SK-N-MC (cell line): Measurements from ENCODE around the gene TGFB1.
A peak's percentile ranks its signal among the peaks of the same experiment; 100 is the strongest.

Experiments
- DNase-seq: peaks from one replicate; pipeline ENCODE4 v3.0.0-alpha.2; 2011; ENCODE audit warnings: low read depth, low spot score
- H3K27ac ChIP-seq: fragments of 200-600 bp; sonication (generic); 2 replicates; pipeline ENCODE4 v1.5.1; 2016; ENCODE audit warnings: mixed run types
- H3K36me3 ChIP-seq: fragments of 200-600 bp; sonication (generic); 2 replicates; pipeline ENCODE4 v1.6.1; 2017; ENCODE audit warnings: antibody characterized with exemption, low read length, mixed read lengths; ENCODE audit not compliant: insufficient read depth
- H3K4me3 ChIP-seq: fragments of 200-600 bp; sonication (generic); 2 replicates; pipeline ENCODE4 v1.5.1; 2016
- H3K9ac ChIP-seq: fragments of 200-600 bp; sonication (generic); 2 replicates; pipeline ENCODE4 v1.8.0; 2017; ENCODE audit warnings: mixed run types, mixed read lengths; ENCODE audit not compliant: insufficient read length
- H3K9me3 ChIP-seq: fragments of 200-600 bp; sonication (generic); 2 replicates; pipeline ENCODE4 v1.6.1; 2017; ENCODE audit warnings: low read depth, mild to moderate bottlenecking, antibody characterized with exemption, low read length, moderate library complexity, mixed read lengths
- EZH2 ChIP-seq: fragments of 200-600 bp; sonication (generic); IDR thresholded peaks from one replicate; pipeline ENCODE4 v1.6.1; 2017; ENCODE audit warnings: antibody characterized with exemption
- FOXP2 ChIP-seq: optimal IDR thresholded peaks from 2 replicates; pipeline ENCODE3; 2011; ENCODE audit warnings: mild to moderate bottlenecking, moderate library complexity; ENCODE audit not compliant: insufficient read depth; ENCODE audit errors: extremely low read length, control extremely low read depth
- POLR2AphosphoS5 ChIP-seq: IDR thresholded peaks from 2 replicates; pipeline ENCODE4 v1.6.1; 2012; ENCODE audit warnings: mild to moderate bottlenecking, low read depth, low read length, borderline replicate concordance

Gene TGFB1

DNA sequence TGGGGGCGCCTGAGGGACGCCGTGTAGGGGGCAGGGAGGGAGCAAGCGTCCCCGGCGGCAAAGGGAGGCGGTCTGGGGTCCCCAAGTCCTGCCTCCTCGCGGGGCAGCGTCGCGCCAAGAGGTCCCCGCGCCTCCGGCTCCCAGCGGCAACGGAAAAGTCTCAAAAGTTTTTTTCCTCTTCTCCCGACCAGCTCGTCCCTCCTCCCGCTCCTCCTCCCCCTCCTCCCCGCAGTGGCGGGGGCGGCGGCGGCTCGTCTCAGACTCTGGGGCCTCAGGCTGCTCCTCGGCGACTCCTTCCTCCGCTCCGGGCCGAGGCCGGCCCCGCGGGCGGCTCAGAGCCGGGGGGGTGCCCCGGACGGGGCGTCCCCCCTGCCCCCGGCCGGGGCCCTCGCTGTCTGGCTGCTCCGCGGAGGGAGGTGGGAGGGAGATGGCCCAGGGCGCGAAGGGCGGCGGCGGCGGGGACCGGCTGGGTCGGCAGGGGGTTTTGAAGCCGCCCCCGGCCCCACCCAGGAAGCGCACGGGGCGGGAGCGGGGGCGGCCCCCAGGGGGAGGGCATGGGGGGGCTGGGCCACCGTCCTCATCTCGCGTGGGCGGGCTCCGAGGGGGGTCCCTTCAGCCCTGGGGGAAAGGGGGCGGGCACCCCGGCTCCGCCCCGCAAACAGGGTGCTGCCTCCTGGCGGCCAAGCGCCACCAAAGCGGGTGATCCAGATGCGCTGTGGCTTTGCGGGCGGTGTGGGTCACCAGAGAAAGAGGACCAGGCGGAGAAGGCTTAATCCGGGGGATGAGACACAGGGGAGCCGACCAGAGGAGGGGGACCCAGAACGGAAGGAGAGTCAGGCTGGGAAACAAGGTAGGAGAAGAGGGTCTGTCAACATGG, at the start of gene TGFB1:
TSS of gene TGFB1 (minus strand) at position 457 of the 877 bp plus-strand sequence. CDS start 878 bp downstream, outside the sequence.
- no peak for DNase-seq
- TF ChIP-seq POLR2AphosphoS5 (no peak; the same call in 1 of the 2 replicates), EZH2 (no peak), FOXP2 (no peak)
- peak within 1 kb of the TSS; percentile 92 for H3K4me3 ChIP-seq
- no peaks in the 10 kb centered on the region for H3K36me3 ChIP-seq
- H3K9ac ChIP-seq, result peak within 1 kb of the TSS; percentile 75
- H3K9me3 ChIP-seq, result no peaks in the 10 kb centered on the region
- H3K27ac ChIP-seq, result 0 out of 2 replicates have a peak within 1 kb of the TSS, but pooled peaks have one; percentile 62

DNA sequence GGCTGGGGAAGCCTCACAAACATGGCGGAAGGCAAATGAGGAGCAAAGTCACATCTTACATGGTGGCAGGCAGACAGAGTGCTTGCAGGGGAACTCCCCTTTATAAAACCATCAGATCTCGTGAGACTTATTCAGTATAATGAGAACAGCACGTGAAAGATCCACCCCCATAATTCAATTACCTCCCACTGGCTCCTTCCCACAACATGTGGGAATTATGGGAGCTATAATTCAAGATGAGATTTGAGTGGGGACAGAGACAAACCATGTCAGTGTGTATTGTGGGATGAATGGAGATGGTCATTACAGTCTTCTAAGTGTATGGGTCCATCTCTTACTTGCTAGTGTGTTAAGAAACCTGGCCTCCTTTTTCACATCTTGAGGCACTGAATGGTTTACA, 48.3 kb upstream of the TGFB1 start:
- Histone ChIP-seq H3K9ac (no peak overlapping the region), H3K36me3 (no peaks in the 10 kb centered on the region), H3K27ac (no peak overlapping the region), H3K9me3 (no peaks in the 10 kb centered on the region), H3K4me3 (no peak overlapping the region)
- DNase-seq, result no peak
- no peak for TF ChIP-seq EZH2

DNA sequence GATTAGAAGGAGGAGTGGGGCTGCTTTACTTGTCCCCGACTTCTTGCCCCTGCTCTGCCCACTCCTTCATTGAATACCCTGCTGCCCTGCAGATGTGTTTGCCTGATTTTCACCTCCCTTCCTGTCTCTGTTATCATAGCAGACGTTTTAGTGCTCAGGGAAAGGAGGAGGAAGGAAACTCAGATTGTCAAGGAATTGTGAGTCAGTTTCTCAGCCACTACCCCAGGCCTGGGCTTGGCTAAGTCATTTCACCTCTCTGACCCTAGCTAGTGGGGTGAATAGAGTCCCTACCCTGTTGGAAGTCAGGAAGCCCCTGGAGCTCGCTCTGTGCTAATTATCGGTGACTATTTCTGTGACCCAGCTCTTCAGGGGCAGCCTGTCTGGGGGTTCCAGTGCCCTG, 47.8 kb upstream of the TGFB1 start:
- no peak for DNase-seq
- H3K36me3 ChIP-seq, result no peaks in the 10 kb centered on the region
- no peaks in the 10 kb centered on the region for H3K9me3 ChIP-seq
- H3K9ac ChIP-seq, result no peak overlapping the region
- no peak overlapping the region for H3K4me3 ChIP-seq
- no peak overlapping the region for H3K27ac ChIP-seq
- no peak for TF ChIP-seq POLR2AphosphoS5
- no peak for TF ChIP-seq EZH2

DNA sequence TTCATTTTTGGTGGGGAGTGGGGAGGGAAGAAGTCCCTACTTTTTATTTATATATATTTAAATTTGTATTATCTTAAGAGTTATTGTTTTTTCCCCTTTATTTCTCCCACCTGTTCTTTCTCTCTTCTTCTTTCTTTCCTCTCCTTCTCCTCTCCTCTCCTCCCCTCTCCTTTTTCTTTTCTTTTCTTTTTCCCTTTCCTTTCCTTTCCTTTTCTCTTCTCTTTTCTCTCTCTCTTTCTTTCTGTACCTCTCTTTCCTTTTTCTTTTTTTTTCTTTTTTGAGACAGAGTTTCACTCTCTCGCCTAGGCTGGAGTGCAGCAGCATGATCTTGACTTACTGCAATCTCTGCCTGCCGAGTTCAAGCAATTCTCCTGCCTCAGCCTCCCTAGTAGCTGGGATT, 45.8 kb upstream of the TGFB1 start:
- H3K36me3 ChIP-seq, result no peaks in the 10 kb centered on the region
- TF ChIP-seq FOXP2 (no peak), EZH2 (no peak), POLR2AphosphoS5 (no peak)
- no peaks in the 10 kb centered on the region for H3K9me3 ChIP-seq
- DNase-seq, result no peak
- no peak overlapping the region for H3K4me3 ChIP-seq
- no peak overlapping the region for H3K9ac ChIP-seq
- H3K27ac ChIP-seq, result no peak overlapping the region

DNA sequence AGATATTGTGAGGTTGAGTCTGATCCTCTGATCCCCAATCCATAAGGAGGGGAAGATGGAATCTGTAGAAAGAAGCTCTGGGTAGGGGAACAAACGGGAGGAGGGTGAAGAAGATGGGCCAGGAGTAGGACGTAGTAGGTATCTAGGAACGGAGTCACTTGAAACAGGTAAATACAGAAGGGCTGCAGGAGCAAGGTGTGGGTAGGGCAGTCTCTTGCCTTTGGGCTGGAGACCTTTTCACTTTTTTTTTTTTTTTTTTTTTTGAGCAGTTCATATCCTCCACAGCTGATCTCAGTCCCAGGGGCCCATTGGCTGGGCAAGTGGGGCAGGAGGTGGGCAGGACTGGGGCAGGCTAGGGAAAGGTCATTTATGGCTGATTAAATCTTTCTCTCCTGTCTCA, 45.4 kb upstream of the TGFB1 start:
- Histone ChIP-seq H3K27ac (no peak overlapping the region), H3K36me3 (no peaks in the 10 kb centered on the region), H3K9me3 (no peaks in the 10 kb centered on the region), H3K4me3 (peak overlapping the region; percentile 99; the same call in 1 of the 2 replicates), H3K9ac (peak overlapping the region; percentile 100)
- TF ChIP-seq EZH2, result no peak
- TF ChIP-seq FOXP2, result no peak
- no peak for TF ChIP-seq POLR2AphosphoS5
- DNase-seq, result no peak

DNA sequence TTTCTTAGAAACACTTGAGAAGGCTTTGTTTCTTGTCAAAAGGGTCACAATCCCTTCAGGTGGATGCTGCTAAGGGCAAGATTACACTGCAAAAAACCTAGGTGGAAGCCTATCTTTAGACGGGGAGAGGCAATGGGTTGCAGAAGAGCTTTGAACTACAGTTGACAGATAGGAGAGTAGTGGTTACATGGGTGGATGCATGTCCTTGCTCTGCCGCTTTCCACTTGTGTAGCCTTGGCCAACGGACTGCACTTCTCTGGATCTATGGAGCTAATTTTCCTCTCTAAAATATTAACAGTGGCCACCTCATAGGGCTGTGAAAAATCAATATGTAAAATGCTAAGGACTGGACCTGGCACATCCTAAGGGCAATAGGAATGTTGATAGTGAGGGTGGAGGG, 44.9 kb upstream of the TGFB1 start:
- H3K27ac ChIP-seq, result no peak overlapping the region
- no peaks in the 10 kb centered on the region for H3K9me3 ChIP-seq
- peak overlapping the region; percentile 99 for H3K4me3 ChIP-seq
- no peak for TF ChIP-seq EZH2
- TF ChIP-seq FOXP2, result no peak
- TF ChIP-seq POLR2AphosphoS5, result no peak
- no peak for DNase-seq
- peak overlapping the region; percentile 100 for H3K9ac ChIP-seq
- no peaks in the 10 kb centered on the region for H3K36me3 ChIP-seq

DNA sequence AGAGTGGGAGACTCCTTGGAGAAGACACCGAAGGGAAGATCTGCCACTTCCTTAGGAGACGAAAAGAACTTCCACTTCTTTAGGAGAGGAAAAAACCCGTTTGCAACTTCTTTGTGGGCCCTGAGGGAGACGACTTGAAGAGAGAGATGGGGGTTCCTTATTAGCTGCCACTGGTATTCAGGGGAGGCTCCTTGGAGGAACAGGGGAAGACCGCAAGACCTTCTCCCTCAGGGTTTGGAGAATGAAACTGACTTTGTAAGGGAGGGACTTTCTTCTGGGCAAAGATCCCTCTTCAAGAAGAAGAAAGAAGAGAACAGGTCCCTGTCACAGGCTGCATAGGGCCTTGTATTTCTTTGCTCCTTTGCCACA, 44.3 kb upstream of the TGFB1 start:
- Histone ChIP-seq H3K4me3 (peak overlapping the region; percentile 99), H3K9me3 (no peaks in the 10 kb centered on the region), H3K27ac (peak overlapping the region; percentile 94), H3K9ac (peak overlapping the region; percentile 100), H3K36me3 (no peaks in the 10 kb centered on the region)
- no peak for TF ChIP-seq FOXP2
- no peak for TF ChIP-seq EZH2
- no peak for TF ChIP-seq POLR2AphosphoS5
- no peak for DNase-seq

DNA sequence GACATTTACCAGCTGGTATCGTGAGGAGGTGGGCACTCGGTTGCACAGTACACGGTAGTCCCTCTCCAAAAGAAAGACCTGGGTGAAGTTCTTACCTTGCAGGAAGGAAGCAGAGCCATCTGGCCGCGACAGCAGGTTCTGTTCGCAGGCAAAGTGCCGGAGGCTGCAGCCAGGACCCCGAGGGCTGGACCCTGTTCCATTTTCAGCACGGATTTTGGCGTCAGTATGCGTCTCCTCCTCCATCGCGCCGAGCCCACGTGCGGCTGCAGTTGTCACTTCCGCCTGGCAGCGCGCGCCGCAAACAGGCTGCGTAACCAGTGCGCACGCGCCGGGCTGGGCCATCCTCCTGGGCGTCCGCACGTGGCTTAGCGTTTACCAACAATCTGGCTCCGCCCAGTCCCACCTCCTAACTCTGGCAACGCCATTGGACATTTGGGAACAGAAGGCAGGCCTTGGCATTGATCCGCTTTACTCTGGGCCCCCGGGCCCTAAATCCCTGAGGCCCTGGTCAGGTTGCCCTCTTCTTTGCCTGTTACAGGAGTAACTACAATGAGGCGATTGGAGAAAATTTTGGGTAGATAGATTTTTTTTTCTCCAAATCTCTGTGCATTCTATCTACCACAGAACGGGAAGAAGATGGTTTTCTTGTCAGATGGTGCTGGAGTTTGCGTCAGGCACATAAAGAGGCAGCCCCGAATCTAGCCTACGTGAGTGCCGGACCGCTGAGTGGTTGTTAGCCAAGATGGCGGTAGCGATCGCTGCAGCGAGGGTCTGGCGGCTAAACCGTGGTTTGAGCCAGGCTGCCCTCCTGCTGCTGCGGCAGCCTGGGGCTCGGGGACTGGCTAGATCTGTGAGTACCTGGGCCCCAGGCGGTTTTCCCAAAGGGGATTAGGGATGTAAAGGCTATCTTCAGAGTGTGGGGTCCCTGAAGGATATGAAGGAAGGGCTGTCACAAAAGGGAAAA, 43.6 kb upstream of the TGFB1 start, which contains the start of the genes BCKDHA and EXOSC5:
TSS of gene BCKDHA (plus strand) at position 733 of the 964 bp plus-strand sequence. CDS start at position 743, 10 bp downstream.
TSS of gene EXOSC5 (minus strand) at position 274 of the 964 bp plus-strand sequence. CDS start at position 243, 31 bp downstream.
- peak; percentile 99 for DNase-seq
- peak within 1 kb of the TSS; percentile 99 for H3K4me3 ChIP-seq
- H3K9me3 ChIP-seq, result no peaks in the 10 kb centered on the region
- H3K36me3 ChIP-seq, result no peaks in the 10 kb centered on the region
- H3K9ac ChIP-seq, result peak within 1 kb of the TSS; percentile 100
- H3K27ac ChIP-seq, result peak within 1 kb of the TSS; percentile 94
- TF ChIP-seq POLR2AphosphoS5, result peak; percentile 68
- no peak for TF ChIP-seq EZH2
- TF ChIP-seq FOXP2, result peak; percentile 91
